PC-3 (cell line): ENCODE measurements around the gene TPCN2. TPM values are rescaled to one million over a fixed set of nuclear protein-coding genes. Genes with fewer than 3 reads are reported as not detected.

Experiments used
- ATAC-seq: fragments of 200-7000 bp; cut with Tn5 transposase; 2 replicates; pipeline ENCODE4 v1.9.1; 2020; ENCODE audit warnings: mild to moderate bottlenecking, moderate library complexity
- BruUV-seq: library from RNA; stranded (reverse); fragments of 400-500 nt; replicated peaks from 2 replicates; lab custom pipeline; 2021; lab: Mats Ljungman, UMichigan
- CTCF ChIA-PET: fragments of 300-600 bp; sonication (Branson Sonifier 250); formaldehyde crosslinking; loops from one replicate; lab custom pipeline; 2022; ENCODE audit warnings: antibody characterized with exemption; lab: Charles Lee
- POLR2A ChIA-PET: fragments of 300-600 bp; sonication (Branson Sonifier 250); formaldehyde crosslinking; loops from one replicate; lab custom pipeline; 2022; ENCODE audit warnings: antibody characterized with exemption; ENCODE audit not compliant: unreplicated experiment; lab: Charles Lee
- DNase-seq: peaks from one replicate; pipeline ENCODE4 v3.0.0-alpha.2; 2015
- H2AFZ ChIP-seq: fragments of 300-600 bp; sonication (generic); 2 replicates; pipeline ENCODE4 v1.6.0; 2016; ENCODE audit warnings: antibody characterized with exemption, low read length
- H3F3A ChIP-seq: fragments of 300-600 bp; sonication (generic); one replicate; pipeline ENCODE4 v1.6.0; 2017; ENCODE audit warnings: antibody characterized with exemption, low read length, control low read depth, mild to moderate bottlenecking; ENCODE audit not compliant: unreplicated experiment
- H3K27ac ChIP-seq: fragments of 300-600 bp; sonication (generic); 2 replicates; pipeline ENCODE4 v1.5.1; 2016; ENCODE audit warnings: mild to moderate bottlenecking, low read length
- H3K27me3 ChIP-seq: fragments of 300-600 bp; sonication (generic); 2 replicates; pipeline ENCODE4 v1.6.1; 2016; ENCODE audit warnings: low read length, mixed read lengths
- H3K36me3 ChIP-seq: fragments of 300-600 bp; sonication (generic); 2 replicates; pipeline ENCODE4 v1.6.1; 2016; ENCODE audit warnings: low read depth, mixed run types, low read length, mixed read lengths
- H3K4me1 ChIP-seq: fragments of 300-600 bp; sonication (generic); 2 replicates; pipeline ENCODE4 v1.5.1; 2016; ENCODE audit warnings: low read length; ENCODE audit not compliant: insufficient read depth
- H3K4me2 ChIP-seq: fragments of 300-600 bp; sonication (generic); 2 replicates; pipeline ENCODE4 v1.6.0; 2016; ENCODE audit warnings: low read length
- H3K4me3 ChIP-seq: fragments of 300-600 bp; sonication (generic); 2 replicates; pipeline ENCODE4 v1.5.1; 2016; ENCODE audit warnings: mild to moderate bottlenecking, low read length, mixed read lengths
- H3K79me2 ChIP-seq: fragments of 300-600 bp; sonication (generic); 2 replicates; pipeline ENCODE4 v1.6.1; 2017; ENCODE audit warnings: low read length, mixed read lengths
- H3K9ac ChIP-seq: fragments of 300-600 bp; sonication (generic); 2 replicates; pipeline ENCODE4 v1.6.0; 2016; ENCODE audit warnings: mild to moderate bottlenecking, low read length
- H3K9me2 ChIP-seq: fragments of 300-600 bp; sonication (generic); replicated peaks from 2 replicates; pipeline ENCODE4 v1.6.1; 2016; ENCODE audit warnings: mixed run types, low read length, mixed read lengths
- H3K9me3 ChIP-seq: fragments of 300-600 bp; sonication (generic); 2 replicates; pipeline ENCODE4 v1.6.1; 2016; ENCODE audit warnings: low read length, mixed read lengths
- H4K20me1 ChIP-seq: fragments of 300-600 bp; sonication (generic); 2 replicates; pipeline ENCODE4 v1.6.1; 2016; ENCODE audit warnings: low read length, mixed read lengths
- CTCF ChIP-seq: fragments of 300-600 bp; sonication (generic); conservative IDR thresholded peaks from 2 replicates; pipeline ENCODE4 v1.5.1; 2017; ENCODE audit warnings: antibody characterized with exemption, low read depth, mild to moderate bottlenecking, low read length
- EZH2 ChIP-seq: fragments of 300-600 bp; sonication (generic); IDR thresholded peaks from one replicate; pipeline ENCODE4 v1.6.1; 2017; ENCODE audit warnings: antibody characterized with exemption, mild to moderate bottlenecking, low read length; ENCODE audit not compliant: unreplicated experiment
- EZH2phosphoT487 ChIP-seq: fragments of 300-600 bp; sonication (generic); IDR thresholded peaks from 2 replicates; pipeline ENCODE4 v1.6.1; 2018; ENCODE audit warnings: mild to moderate bottlenecking, antibody characterized with exemption, low read length, borderline replicate concordance
- intact Hi-C: fragments of 100-400 bp; cut with micrococcal nuclease; formaldehyde crosslinking; loops from 2 replicates; pipeline ENCODE4 v1.9.0; 2023
- total RNA-seq: library from RNA; depleted of rRNA; stranded (reverse); fragments of >200 nt; gene quantifications from 2 replicates; pipeline ENCODE4 v1.2.3, GENCODE V29; 2014

Gene TPCN2
- total RNA-seq, 1 experiment from 2014 or later = 13.0 TPM

- DNase-seq = no peak
- H3K27ac ChIP-seq = no peak overlapping the region
- CTCF ChIA-PET = interaction anchor here (1.6 kb wide), 2 partner anchors 28 to 29 kb away, joined by 4 to 13 read pairs; no protein-coding TSS in a partner anchor
- no peak for TF ChIP-seq EZH2phosphoT487
- no peak for TF ChIP-seq EZH2
- TF ChIP-seq CTCF = no peak
- no peaks in the 10 kb centered on the region for H3K79me2 ChIP-seq
- H3K4me2 ChIP-seq = no peak overlapping the region
- H3K27me3 ChIP-seq = no peaks in the 10 kb centered on the region
- H3K4me3 ChIP-seq = no peak overlapping the region
- H3F3A ChIP-seq = no peaks in the 10 kb centered on the region
- no peaks in the 10 kb centered on the region for H3K9me2 ChIP-seq
- BruUV-seq = no TSS peak
- intact Hi-C loops = no loop called here
- no peaks in the 10 kb centered on the region for H3K9me3 ChIP-seq
- no peaks in the 10 kb centered on the region for H4K20me1 ChIP-seq
- H3K4me1 ChIP-seq = peaks cover 17% of the 10 kb centered on the region
- POLR2A ChIA-PET = interaction anchor here (0.6 to 1.3 kb wide), 4 partner anchors 8 to 203 kb away, joined by 3 read pairs; no protein-coding TSS in a partner anchor
- H2AFZ ChIP-seq = no peak overlapping the region
- ATAC-seq = no peak
- H3K36me3 ChIP-seq = no peaks in the 10 kb centered on the region
- H3K9ac ChIP-seq = no peak overlapping the region
Observed at GRCh38 chr11:69130654-69131053, 81.9 kb downstream of the TPCN2 start.

- DNase-seq = no peak
- peaks cover 17% of the 10 kb centered on the region for H3K4me1 ChIP-seq
- H3K4me3 ChIP-seq = no peak overlapping the region
- CTCF ChIA-PET = interaction anchor here (0.6 to 1.6 kb wide), 11 partner anchors 8 to 202 kb away, joined by 4 to 13 read pairs (median 5); no protein-coding TSS in a partner anchor
- no TSS peak for BruUV-seq
- ATAC-seq = peak; percentile 18
- H3K9me3 ChIP-seq = no peaks in the 10 kb centered on the region
- H3K27ac ChIP-seq = no peak overlapping the region
- TF ChIP-seq EZH2 (no peak), EZH2phosphoT487 (no peak), CTCF (no peak)
- H3F3A ChIP-seq = no peaks in the 10 kb centered on the region
- no peak overlapping the region for H3K4me2 ChIP-seq
- intact Hi-C loops = no loop called here
- H4K20me1 ChIP-seq = no peaks in the 10 kb centered on the region
- POLR2A ChIA-PET = interaction anchor here (0.6 to 1.3 kb wide), 4 partner anchors 8 to 202 kb away, joined by 3 read pairs; no protein-coding TSS in a partner anchor
- no peaks in the 10 kb centered on the region for H3K9me2 ChIP-seq
- H3K27me3 ChIP-seq = no peaks in the 10 kb centered on the region
- no peaks in the 10 kb centered on the region for H3K36me3 ChIP-seq
- no peak overlapping the region for H2AFZ ChIP-seq
- H3K79me2 ChIP-seq = no peaks in the 10 kb centered on the region
- no peak overlapping the region for H3K9ac ChIP-seq
Observed at GRCh38 chr11:69131121-69131566, 82.4 kb downstream of the TPCN2 start.
